NCI-H446 treated with DMSO at 0.1 percent for 48 hours (cell line): ENCODE data around the gene SRSF4.
"Not testable (repeated sequence)": the region's sequence is repeated elsewhere in the genome, so short reads cannot be mapped to it uniquely, and the experiment has no call there.

Experiments used
- DNase-seq: peaks from one replicate; lab custom pipeline; 2025; lab: John Stamatoyannopoulos, UW

Gene SRSF4

GRCh38 chr1:29181413-29182225 is at the start of gene SRSF4:
SRSF4 (minus strand) TSS chr1:29181900; CDS start chr1:29181752, 148 bp downstream.
- peak; percentile 98 for DNase-seq

- peak; percentile 82 for DNase-seq
Measured at GRCh38 chr1:29230553-29231378, 49.1 kb upstream of the SRSF4 start, which contains the start of gene MECR. MECR (minus strand) TSS chr1:29230934; CDS start chr1:29230906, 28 bp downstream.

DNA sequence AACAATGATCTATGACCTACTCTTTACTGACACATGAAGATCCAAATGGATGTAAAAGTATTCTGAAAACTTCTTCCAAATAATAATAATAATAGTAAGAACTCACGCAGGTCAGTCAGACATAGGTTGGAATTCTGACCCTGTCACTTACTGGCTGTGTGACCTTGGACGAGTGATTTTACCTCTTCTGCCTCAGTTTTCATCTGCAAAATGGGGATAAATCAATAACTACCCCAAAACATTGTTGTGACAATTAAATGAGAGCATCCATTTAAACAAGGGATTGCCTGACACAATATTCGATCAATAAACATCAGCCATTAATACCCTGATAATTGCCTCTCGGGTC is 48.5 kb upstream of the SRSF4 start:
- no peak for DNase-seq

GRCh38 chr1:29227511-29227910 is 45.8 kb upstream of the SRSF4 start:
- DNase-seq: no peak

- DNase-seq: no peak
Measured at GRCh38 chr1:29225361-29225760, 43.7 kb upstream of the SRSF4 start.

GRCh38 chr1:29224356-29224837 is 42.7 kb upstream of the SRSF4 start:
- DNase-seq: no peak

- no peak for DNase-seq
Measured at GRCh38 chr1:29223521-29223920, 41.8 kb upstream of the SRSF4 start.

GRCh38 chr1:29222686-29223085 is 41.0 kb upstream of the SRSF4 start:
- no peak for DNase-seq

GRCh38 chr1:29222260-29222659 is 40.6 kb upstream of the SRSF4 start:
- DNase-seq: not testable (repeated sequence)

DNA sequence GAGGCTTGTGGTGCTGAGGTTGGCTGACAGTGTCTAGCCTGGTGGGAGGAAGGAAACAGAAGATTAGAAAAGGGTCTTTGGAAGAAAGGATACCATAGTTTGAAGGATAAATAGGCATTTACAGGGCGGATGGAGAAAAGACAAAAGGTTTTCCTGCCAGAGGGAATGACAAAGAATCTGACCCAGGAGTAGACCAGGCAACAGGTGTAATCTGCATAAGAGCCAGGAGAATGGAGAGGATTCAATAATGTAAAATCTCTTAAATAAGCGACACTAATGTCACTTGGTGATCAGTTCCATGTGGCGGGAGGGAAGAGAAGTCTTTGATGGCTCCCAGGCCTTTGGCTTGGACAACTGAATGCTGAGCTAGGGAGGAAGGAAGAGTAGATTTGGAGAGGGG is 39.6 kb upstream of the SRSF4 start:
- no peak for DNase-seq

GRCh38 chr1:29218223-29218622 is 36.5 kb upstream of the SRSF4 start:
- no peak for DNase-seq

DNA sequence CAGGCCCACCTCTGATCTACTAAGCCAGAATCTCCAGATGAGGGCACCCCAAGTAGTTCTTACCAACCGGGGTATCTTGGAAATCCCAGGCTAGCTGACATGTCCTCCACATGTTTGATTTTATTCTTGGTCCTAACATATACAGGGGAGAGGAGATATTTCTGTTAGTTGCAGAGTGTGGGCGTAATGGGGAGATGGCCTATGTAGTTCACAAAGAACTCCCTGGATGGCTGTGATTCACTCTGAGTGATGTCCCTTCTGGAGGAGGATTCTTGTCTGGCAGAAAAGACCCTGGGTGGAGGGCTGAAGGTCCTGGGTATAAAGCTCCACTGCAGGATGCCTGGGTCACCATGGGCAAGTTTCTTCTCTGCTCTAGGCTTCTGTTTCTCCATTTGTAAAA is 35.9 kb upstream of the SRSF4 start:
- no peak for DNase-seq

- DNase-seq: no peak
Measured at GRCh38 chr1:29213055-29213454, 31.4 kb upstream of the SRSF4 start.

DNA sequence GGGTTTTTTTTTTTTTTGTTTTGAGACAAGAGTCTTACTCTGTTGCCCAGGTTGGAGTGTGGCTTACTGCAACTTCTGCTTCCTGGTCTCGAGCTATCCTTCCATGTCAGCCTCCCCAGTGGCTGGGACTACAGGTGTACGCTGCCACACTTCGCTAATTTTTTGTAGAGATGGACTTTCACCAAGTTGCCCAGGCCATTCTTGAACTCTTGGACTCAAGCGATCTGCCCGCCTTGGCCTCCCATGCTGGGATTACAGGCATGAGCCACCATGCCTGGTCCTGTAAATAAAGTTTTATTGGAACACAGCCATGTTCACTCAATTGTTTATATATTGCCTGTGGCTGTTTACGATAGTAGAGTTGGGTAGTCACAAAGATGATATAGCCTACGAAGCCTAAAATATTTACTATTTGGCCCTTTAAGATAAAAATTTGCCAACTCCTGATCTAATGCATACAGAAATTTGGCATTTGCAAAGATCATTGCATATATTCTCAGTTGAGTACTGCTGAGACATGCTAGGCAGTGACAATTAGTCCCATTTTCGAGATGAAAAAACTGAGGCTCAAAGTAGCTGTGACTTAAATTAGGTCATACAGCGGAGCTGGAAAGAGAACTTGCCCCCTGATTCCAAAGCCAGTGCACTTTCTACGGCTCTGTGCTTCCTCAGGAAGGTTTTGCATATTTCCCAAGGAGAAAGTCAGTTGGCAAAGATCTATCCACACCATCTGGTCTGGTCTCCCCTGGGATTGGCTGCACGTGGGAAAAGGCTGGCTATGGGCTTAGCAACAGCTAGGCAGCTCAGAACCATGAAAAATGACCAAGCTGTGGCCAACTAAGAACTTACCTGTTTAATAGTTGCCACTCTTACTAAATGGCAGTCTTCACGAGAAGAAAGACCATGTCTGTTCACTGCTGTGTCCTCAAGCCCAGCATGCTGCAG is 29.7 kb upstream of the SRSF4 start:
- DNase-seq: peak; percentile 66

DNA sequence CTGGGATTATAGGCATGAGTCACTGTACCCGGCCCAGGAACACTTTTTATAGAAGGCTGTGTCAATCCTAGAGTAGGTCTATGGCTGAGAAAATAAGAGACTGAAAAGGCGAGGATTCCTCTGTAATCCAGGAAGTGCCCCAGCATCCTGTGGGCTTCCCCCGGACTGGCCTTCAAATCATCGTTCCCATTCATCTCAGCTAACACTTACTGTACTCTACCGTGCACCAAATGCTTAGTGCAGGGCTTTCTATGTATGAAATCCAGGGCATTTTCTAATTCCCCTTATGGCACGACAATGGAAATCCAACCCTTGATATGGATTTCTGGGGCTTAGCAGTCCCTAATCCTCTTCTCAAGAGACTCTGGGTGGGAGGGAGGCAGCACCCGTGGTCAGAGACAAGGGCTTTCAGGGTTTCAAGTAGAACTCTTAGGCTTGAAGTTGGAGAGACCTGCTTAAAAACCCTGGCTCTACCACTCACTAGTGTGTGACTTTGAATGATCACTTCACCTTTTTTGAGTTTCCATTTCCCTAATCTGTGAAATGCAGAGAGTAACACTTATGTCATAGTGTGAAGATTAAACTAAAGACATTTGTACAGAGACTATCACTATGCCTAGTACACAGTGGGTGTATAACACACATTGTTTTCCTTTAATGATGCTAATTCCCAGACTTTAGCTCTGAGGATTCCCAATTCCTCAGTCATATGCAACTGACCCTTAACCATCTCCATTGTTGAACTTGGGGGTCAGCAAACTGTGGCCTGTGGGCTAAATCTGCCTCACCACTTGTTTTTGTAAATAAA is 28.8 kb upstream of the SRSF4 start:
- DNase-seq: no peak

GRCh38 chr1:29209173-29209572 is 27.5 kb upstream of the SRSF4 start:
- DNase-seq: no peak

DNA sequence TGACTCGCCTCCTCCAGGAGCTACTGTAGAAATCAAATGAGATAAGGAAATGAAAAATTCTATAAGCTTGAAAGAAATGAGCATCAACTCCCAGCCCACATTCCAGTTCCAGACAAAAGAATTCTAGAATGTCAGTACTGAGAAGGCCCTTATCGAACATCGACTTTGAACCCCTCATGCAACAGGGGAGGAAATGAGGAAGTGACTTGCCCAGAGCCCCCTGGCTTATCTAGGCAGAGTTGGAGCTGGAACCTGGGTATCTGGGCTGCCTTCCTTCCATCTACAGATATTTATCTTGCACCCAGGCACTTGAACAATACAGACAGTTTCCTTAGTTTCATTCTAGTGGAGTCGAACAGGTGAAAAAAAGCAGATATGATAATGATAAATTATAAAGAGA is 26.7 kb upstream of the SRSF4 start:
- DNase-seq: no peak

GRCh38 chr1:29202584-29203340 is 21.1 kb upstream of the SRSF4 start:
- DNase-seq: peak; percentile 95

- DNase-seq: peak; percentile 6
Measured at GRCh38 chr1:29202053-29202452, 20.4 kb upstream of the SRSF4 start.

GRCh38 chr1:29201595-29202051 is 19.9 kb upstream of the SRSF4 start:
- DNase-seq: no peak
